Neuronal stem cell (in vitro differentiated cells): ENCODE measurements around the gene KIAA1328.

ENCODE experiments used
- DNase-seq: peaks from one replicate; pipeline ENCODE4 v3.0.0-alpha.2; 2013; ENCODE audit warnings: low spot score
- H2AFZ ChIP-seq: one replicate; pipeline ENCODE4 v1.6.1; 2013; ENCODE audit warnings: mild to moderate bottlenecking, low read length, inconsistent platforms
- H2AK5ac ChIP-seq: 2 replicates; pipeline ENCODE4 v1.6.1; 2013; ENCODE audit warnings: low read depth, mild to moderate bottlenecking, inconsistent platforms, low read length, moderate library complexity, mixed read lengths
- H2BK120ac ChIP-seq: 2 replicates; pipeline ENCODE4 v1.6.1; 2013; ENCODE audit warnings: low read depth, mild to moderate bottlenecking, inconsistent platforms, low read length, moderate library complexity, mixed read lengths
- H2BK12ac ChIP-seq: one replicate; pipeline ENCODE4 v1.6.1; 2013; ENCODE audit warnings: low read length, inconsistent platforms
- H2BK15ac ChIP-seq: 2 replicates; pipeline ENCODE4 v1.6.1; 2013; ENCODE audit warnings: mild to moderate bottlenecking, low read length, inconsistent platforms, mixed read lengths
- H2BK5ac ChIP-seq: one replicate; pipeline ENCODE4 v1.6.1; 2013; ENCODE audit warnings: inconsistent platforms, mild to moderate bottlenecking, low read length, moderate library complexity
- H3K14ac ChIP-seq: one replicate; pipeline ENCODE4 v1.6.1; 2013; ENCODE audit warnings: low read length, inconsistent platforms
- H3K18ac ChIP-seq: 2 replicates; pipeline ENCODE4 v1.6.1; 2013; ENCODE audit warnings: low read length, inconsistent platforms
- H3K23ac ChIP-seq: 2 replicates; pipeline ENCODE4 v1.6.1; 2013; ENCODE audit warnings: low read depth, mild to moderate bottlenecking, mixed read lengths, low read length, inconsistent platforms; ENCODE audit not compliant: poor library complexity
- H3K27ac ChIP-seq: replicated peaks from 3 replicates; pipeline ENCODE4 v1.5.1; 2013; ENCODE audit warnings: low read length, inconsistent platforms
- H3K27me3 ChIP-seq, 3 experiments: 2 replicates each; pipeline ENCODE4 v1.6.1; 2013; ENCODE audit warnings: low read length in 3 of 3, mild to moderate bottlenecking in 2 of 3, inconsistent platforms in 1 of 3, low read depth in 1 of 3, mixed read lengths in 1 of 3, moderate library complexity in 1 of 3; ENCODE audit not compliant: control insufficient read depth in 3 of 3, insufficient read depth in 3 of 3
- H3K36me3 ChIP-seq, 2 donors: replicated peaks in 1 of 2; 2 replicates each; pipeline ENCODE4 v1.6.1; 2013; ENCODE audit warnings: low read length in 2 of 2; ENCODE audit not compliant: control insufficient read depth in 2 of 2, insufficient read depth in 2 of 2
- H3K4ac ChIP-seq: 2 replicates; pipeline ENCODE4 v1.6.1; 2013; ENCODE audit warnings: inconsistent platforms, mild to moderate bottlenecking, low read length, moderate library complexity
- H3K4me1 ChIP-seq, 2 donors: 1 replicate in 1 of 2; 2 replicates in 1 of 2; pipeline ENCODE4 v1.6.1; 2013; ENCODE audit warnings: low read length in 2 of 2, low read depth in 1 of 2; ENCODE audit not compliant: control insufficient read depth in 2 of 2, insufficient read depth in 1 of 2
- H3K4me2 ChIP-seq: one replicate; pipeline ENCODE4 v1.6.1; 2013; ENCODE audit warnings: mild to moderate bottlenecking, low read length, inconsistent platforms; ENCODE audit not compliant: insufficient read depth, poor library complexity, severe bottlenecking
- H3K4me3 ChIP-seq, 2 donors: 2 replicates each; pipeline ENCODE4 v1.5.1; 2013; ENCODE audit warnings: low read length in 2 of 2, mild to moderate bottlenecking in 2 of 2, inconsistent platforms in 1 of 2, moderate library complexity in 1 of 2
- H3K79me1 ChIP-seq: one replicate; pipeline ENCODE4 v1.6.1; 2013; ENCODE audit warnings: low read depth, mild to moderate bottlenecking, inconsistent platforms, low read length, moderate library complexity
- H3K9ac ChIP-seq: one replicate; pipeline ENCODE4 v1.6.1; 2013; ENCODE audit warnings: mild to moderate bottlenecking, low read depth, low read length, inconsistent platforms; ENCODE audit not compliant: poor library complexity
- H3K9me3 ChIP-seq, 2 donors: replicated peaks in 1 of 2; 2 replicates each; pipeline versions ENCODE3 to v1.6.1; 2013; ENCODE audit warnings: low read length in 2 of 2, mild to moderate bottlenecking in 2 of 2, inconsistent platforms in 1 of 2, low read depth in 1 of 2, mixed read lengths in 1 of 2, moderate library complexity in 1 of 2; ENCODE audit not compliant: control insufficient read depth in 2 of 2, insufficient read depth in 1 of 2
- H4K8ac ChIP-seq: one replicate; pipeline ENCODE4 v1.6.1; 2013; ENCODE audit warnings: low read depth, mild to moderate bottlenecking, inconsistent platforms, low read length, moderate library complexity
- H4K91ac ChIP-seq: one replicate; pipeline ENCODE4 v1.6.1; 2013; ENCODE audit warnings: low read length, low read depth, mild to moderate bottlenecking, inconsistent platforms; ENCODE audit not compliant: poor library complexity
- WGBS, 2 donors: extraction: QIAGEN DNeasy Blood & Tissue Kit; methylation state at CpG; one replicate each; pipeline ENCODE4 v1.1.7; 2013; ENCODE audit warnings: missing lambda C conversion rate in 2 of 2, mixed read lengths in 1 of 2; ENCODE audit not compliant: insufficient read length in 2 of 2, insufficient replicate concordance in 1 of 2; ENCODE audit errors: extremely low coverage in 2 of 2; 5-methylcytosine and 5-hydroxymethylcytosine counted together

Gene KIAA1328

DNA sequence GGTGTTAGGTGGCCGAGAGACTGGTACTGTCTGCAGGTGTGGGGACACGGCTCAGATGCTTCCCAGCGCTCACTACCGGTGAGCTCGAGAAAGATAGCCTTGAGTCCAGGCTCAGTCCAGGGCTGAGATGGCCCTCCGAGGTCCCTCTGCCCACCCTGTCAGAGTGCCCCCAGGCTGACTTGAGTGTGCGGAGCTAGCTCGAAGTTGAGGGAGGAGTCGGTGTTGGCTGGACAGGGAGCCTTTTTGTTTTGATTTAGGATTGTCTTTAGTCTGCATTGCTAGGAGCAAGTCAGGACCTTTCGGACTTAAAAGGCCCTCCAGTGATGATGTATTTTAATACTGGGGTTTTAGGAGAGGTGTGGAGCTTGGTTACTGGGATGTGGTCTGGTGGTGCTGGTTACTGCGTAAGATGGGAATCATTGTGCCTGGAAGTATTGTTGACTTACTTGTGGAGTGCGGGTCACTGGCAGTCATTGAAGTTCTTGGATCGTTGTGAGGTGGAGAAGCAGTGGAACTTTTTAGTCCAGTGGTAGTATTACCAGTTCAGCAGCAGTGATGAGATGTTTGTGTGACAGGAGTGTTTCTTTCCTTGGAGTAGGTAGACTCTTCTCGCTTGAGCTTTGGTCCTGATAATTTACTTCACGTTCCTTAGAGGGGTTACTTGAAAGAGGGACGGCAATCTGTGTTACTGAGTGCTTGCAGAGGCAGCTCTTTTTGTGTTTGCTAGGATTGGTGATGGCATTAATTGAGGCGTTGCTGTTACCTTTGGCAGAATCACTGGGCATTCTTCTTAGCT is 633 bp downstream of the KIAA1328 start:
- H3K27me3 ChIP-seq, result no peaks in the 10 kb centered on the region
- no peak overlapping the region for H2BK5ac ChIP-seq
- H3K9ac ChIP-seq, result peak overlapping the region; percentile 92
- no peak overlapping the region for H3K14ac ChIP-seq
- no peak overlapping the region for H4K91ac ChIP-seq
- peak overlapping the region; percentile 70 for H3K4me2 ChIP-seq
- peaks cover 0 to 9% of the 10 kb centered on the region in 2 donors for H3K9me3 ChIP-seq
- no CpG with 5 or more reads among the region's 17 CpGs for WGBS, 2 donors
- peaks cover 0 to 2% of the 10 kb centered on the region in 2 donors for H3K4me1 ChIP-seq
- no peak for DNase-seq
- H3K79me1 ChIP-seq, result peaks cover 5% of the 10 kb centered on the region
- no peak overlapping the region for H2BK12ac ChIP-seq
- H3K4me3 ChIP-seq, result peak overlapping the region; percentile 92 to 93
- peak overlapping the region; percentile 97 for H2AFZ ChIP-seq
- peaks cover 1 to 18% of the 10 kb centered on the region in 2 donors for H3K36me3 ChIP-seq
- H2BK120ac ChIP-seq, result no peak overlapping the region
- peak overlapping the region; percentile 84 for H3K18ac ChIP-seq
- peak overlapping the region; percentile 83 for H3K23ac ChIP-seq
- no peak overlapping the region for H2AK5ac ChIP-seq
- no peak overlapping the region for H2BK15ac ChIP-seq
- no peak overlapping the region for H3K4ac ChIP-seq
- H4K8ac ChIP-seq, result no peak overlapping the region
- H3K27ac ChIP-seq, result peak overlapping the region; percentile 32

DNA sequence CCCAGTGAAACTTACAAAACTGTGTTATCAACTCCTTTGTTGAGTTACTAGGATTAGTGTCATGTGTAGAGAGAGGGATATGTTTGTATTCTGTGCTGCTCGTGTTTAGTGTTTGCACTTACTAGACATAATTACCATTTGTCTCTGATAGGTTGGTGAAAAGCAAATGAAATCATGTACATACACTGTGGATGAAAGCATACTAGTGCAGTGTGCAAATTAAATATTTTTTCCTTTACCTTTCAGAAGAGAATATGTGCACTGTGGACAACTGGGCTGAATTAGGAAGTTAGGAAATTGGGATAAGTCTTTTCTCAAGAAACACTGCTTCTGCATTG is 1.2 kb downstream of the KIAA1328 start:
- no peak overlapping the region for H4K91ac ChIP-seq
- H2BK15ac ChIP-seq, result no peak overlapping the region
- H2BK120ac ChIP-seq, result no peak overlapping the region
- peak overlapping the region in 1 of 2 donors; percentile 93 for H3K4me3 ChIP-seq
- H2BK12ac ChIP-seq, result no peak overlapping the region
- no peak overlapping the region for H3K18ac ChIP-seq
- peak overlapping the region; percentile 97 for H2AFZ ChIP-seq
- H3K27me3 ChIP-seq, result no peaks in the 10 kb centered on the region
- H3K4me1 ChIP-seq, result peaks cover 0 to 2% of the 10 kb centered on the region in 2 donors
- H3K27ac ChIP-seq, result no peak overlapping the region
- DNase-seq, result no peak
- no CpG with 5 or more reads among the region's 1 CpG for WGBS, 2 donors
- H2BK5ac ChIP-seq, result no peak overlapping the region
- H2AK5ac ChIP-seq, result no peak overlapping the region
- H3K36me3 ChIP-seq, result peaks cover 1 to 15% of the 10 kb centered on the region in 2 donors
- no peak overlapping the region for H3K14ac ChIP-seq
- H3K4me2 ChIP-seq, result peak overlapping the region; percentile 70
- no peak overlapping the region for H3K23ac ChIP-seq
- H3K4ac ChIP-seq, result no peak overlapping the region
- peaks cover 0 to 6% of the 10 kb centered on the region in 2 donors for H3K9me3 ChIP-seq
- H4K8ac ChIP-seq, result no peak overlapping the region
- peaks cover 5% of the 10 kb centered on the region for H3K79me1 ChIP-seq
- no peak overlapping the region for H3K9ac ChIP-seq

DNA sequence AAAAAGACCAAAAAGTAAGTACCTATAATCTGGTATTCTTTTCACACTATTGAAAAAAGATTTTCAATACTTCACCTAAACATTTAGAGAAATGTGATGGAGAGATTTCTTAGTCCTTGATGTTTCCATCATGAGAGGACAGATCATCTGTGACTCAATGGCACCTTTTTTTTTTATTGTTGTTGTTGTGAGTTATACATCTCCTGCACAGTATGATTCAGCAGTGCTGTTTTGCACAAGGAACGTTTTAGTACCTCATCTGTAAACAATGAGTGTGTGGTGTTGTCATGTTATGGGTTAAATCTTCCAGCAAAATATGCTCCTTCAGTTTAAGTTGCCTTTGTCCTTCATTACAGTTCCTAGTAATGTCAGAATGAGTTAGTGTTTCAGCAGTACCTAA is 2.2 kb downstream of the KIAA1328 start:
- Histone ChIP-seq H3K79me1 (peaks cover 5% of the 10 kb centered on the region), H3K4me2 (no peak overlapping the region), H2AFZ (no peak overlapping the region), H3K4me3 (no peak overlapping the region), H4K8ac (no peak overlapping the region), H2AK5ac (no peak overlapping the region), H3K14ac (no peak overlapping the region), H3K18ac (no peak overlapping the region), H2BK12ac (no peak overlapping the region), H3K27ac (no peak overlapping the region), H3K36me3 (peaks cover 0 to 18% of the 10 kb centered on the region in 2 donors), H3K4ac (no peak overlapping the region), H3K27me3 (no peaks in the 10 kb centered on the region), H3K4me1 (peaks cover 0 to 2% of the 10 kb centered on the region in 2 donors), H4K91ac (no peak overlapping the region), H2BK120ac (no peak overlapping the region), H3K9me3 (peaks cover 0 to 4% of the 10 kb centered on the region in 2 donors), H2BK15ac (no peak overlapping the region), H2BK5ac (no peak overlapping the region), H3K23ac (no peak overlapping the region), H3K9ac (no peak overlapping the region)
- no peak for DNase-seq
- no CpG with 5 or more reads among the region's 1 CpG for WGBS, 2 donors

DNA sequence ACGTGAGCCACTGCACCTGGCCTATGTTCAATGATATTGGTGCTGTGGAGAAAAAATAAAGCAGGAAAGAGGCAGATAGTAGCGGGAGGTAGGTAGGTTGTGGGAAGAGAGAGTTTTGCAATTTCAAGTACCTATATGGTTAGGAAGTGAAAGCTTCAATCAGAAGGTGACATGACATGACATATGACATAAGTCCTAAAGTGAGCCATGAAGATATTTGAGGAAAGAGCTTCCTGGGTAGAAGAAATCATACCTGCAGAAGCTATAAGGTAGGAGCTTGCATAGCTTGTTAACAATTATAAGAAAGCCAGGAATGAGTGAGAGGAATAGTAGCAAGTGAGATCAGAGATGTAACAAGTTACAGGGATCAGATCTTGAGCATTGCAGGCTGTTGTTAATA is 4.2 kb downstream of the KIAA1328 start:
- 100% methylated on average over 1 of the region's 2 CpGs; no CpG with 5 or more reads in 1 of the 2 donors for WGBS, 2 donors

More for the DNA sequence above, 4.2 kb downstream of the KIAA1328 start:
- H3K4me2 ChIP-seq, result no peak overlapping the region
- H2BK15ac ChIP-seq, result no peak overlapping the region
- no peaks in the 10 kb centered on the region for H3K9me3 ChIP-seq
- no peak overlapping the region for H3K4me3 ChIP-seq
- peaks cover 0 to 20% of the 10 kb centered on the region in 2 donors for H3K36me3 ChIP-seq
- H3K14ac ChIP-seq, result no peak overlapping the region
- H3K27ac ChIP-seq, result no peak overlapping the region
- no peak overlapping the region for H4K91ac ChIP-seq
- H2AK5ac ChIP-seq, result no peak overlapping the region
- H2BK5ac ChIP-seq, result no peak overlapping the region
- no peaks in the 10 kb centered on the region for H3K27me3 ChIP-seq
- no peak overlapping the region for H3K23ac ChIP-seq
- H3K4ac ChIP-seq, result no peak overlapping the region
- no peak overlapping the region for H2BK120ac ChIP-seq
- H2BK12ac ChIP-seq, result no peak overlapping the region
- H3K9ac ChIP-seq, result no peak overlapping the region
- H3K4me1 ChIP-seq, result peaks cover 0 to 2% of the 10 kb centered on the region in 2 donors
- peaks cover 4% of the 10 kb centered on the region for H3K79me1 ChIP-seq
- DNase-seq, result no peak
- H3K18ac ChIP-seq, result no peak overlapping the region
- no peak overlapping the region for H2AFZ ChIP-seq
- H4K8ac ChIP-seq, result no peak overlapping the region
